Activated T-cell treated with anti-CD3 and anti-CD28 coated beads for 48 hours (primary cell): ENCODE results near the gene SLC35F5.
"Not testable (repeated sequence)": the region's sequence is repeated elsewhere in the genome, so short reads cannot be mapped to it uniquely, and the experiment has no call there.

ENCODE experiments used
- DNase-seq: peaks from one replicate; pipeline ENCODE4 v3.0.0-alpha.2; 2020; ENCODE audit warnings: low read depth

SLC35F5 gene

GRCh38 chr2:113697516-113697915 lies 58.9 kb downstream of the SLC35F5 start:
- DNase-seq: no peak

GRCh38 chr2:113694438-113694837 lies 62.0 kb downstream of the SLC35F5 start:
- no peak for DNase-seq

GRCh38 chr2:113692698-113693428 lies 63.6 kb downstream of the SLC35F5 start:
- no peak for DNase-seq

DNA sequence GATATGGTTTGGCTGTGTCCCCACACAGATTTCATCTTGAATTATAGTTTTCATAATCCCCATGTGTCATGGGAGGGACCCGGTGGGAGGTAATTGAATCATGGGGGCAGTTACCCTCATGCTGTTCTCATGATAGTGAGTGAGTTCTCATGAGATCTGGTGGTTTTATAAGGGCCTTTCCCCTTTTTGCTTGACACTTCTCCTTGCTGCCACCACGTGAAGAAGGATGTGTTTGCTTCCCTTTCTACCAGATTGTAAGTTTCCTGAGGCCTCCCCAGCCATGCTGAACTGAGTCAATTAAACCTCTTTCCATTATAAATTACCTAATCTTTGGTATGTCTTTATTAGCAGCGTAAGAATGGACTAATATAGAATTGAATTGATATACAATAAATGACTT lies 65.6 kb downstream of the SLC35F5 start:
- DNase-seq: not testable (repeated sequence)

- no peak for DNase-seq
These were observed 69.9 kb downstream of the SLC35F5 start for GRCh38 chr2:113686537-113686936.

- DNase-seq: no peak
These were observed 71.0 kb downstream of the SLC35F5 start for GRCh38 chr2:113685471-113685870.

DNA sequence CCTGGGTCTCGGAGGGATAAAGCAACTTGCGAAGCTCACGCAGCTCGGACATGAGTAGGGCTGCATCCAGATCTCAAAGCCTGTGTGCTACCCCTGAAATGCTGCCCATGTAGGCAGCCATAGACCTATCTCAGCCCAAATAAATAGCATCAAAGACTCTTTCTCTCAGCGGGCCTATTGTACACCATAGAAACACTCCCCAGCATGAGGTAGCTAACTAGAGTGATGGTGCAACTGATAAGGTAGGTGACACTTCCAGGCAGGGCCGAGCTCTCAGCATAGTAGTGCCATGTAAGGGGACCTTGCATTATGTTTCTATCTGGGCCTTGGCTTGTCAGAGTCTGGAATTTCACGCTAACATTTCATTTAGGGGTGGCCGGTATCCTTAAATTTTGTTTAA lies 77.0 kb downstream of the SLC35F5 start:
- DNase-seq: no peak

GRCh38 chr2:113677330-113677729 lies 79.1 kb downstream of the SLC35F5 start:
- DNase-seq: no peak

DNA sequence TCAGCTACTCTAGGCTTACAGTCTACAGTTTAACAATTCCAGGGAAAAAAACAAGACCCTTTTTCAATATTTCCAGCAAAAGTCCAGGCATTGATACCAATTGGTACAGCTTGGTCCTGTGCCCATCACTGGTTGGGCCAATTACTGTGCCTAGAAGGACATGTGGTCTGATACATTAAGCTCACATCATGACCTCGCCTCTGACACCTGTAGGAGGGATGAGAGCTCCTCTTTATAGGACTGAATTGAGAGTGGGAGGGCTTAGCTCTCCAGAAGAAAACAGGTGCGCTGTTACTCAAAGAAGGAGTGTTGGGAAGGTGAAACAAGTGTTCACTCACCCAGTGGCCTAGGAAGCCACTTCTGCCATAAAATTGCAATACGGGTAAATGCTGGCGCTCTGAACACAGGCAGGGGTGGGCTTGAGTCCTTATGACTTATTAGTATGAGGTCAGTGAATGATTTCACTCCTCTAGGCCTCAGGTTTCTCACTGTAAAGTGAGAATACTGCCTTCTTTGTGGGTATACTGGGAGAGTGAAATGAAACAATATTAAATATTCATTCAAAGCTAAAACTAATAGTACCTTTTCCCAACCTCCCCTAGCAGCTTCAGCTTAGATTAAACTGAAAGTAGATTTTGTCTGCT lies 79.7 kb downstream of the SLC35F5 start:
- no peak for DNase-seq

- no peak for DNase-seq
These were observed 80.6 kb downstream of the SLC35F5 start for GRCh38 chr2:113675875-113676274.

DNA sequence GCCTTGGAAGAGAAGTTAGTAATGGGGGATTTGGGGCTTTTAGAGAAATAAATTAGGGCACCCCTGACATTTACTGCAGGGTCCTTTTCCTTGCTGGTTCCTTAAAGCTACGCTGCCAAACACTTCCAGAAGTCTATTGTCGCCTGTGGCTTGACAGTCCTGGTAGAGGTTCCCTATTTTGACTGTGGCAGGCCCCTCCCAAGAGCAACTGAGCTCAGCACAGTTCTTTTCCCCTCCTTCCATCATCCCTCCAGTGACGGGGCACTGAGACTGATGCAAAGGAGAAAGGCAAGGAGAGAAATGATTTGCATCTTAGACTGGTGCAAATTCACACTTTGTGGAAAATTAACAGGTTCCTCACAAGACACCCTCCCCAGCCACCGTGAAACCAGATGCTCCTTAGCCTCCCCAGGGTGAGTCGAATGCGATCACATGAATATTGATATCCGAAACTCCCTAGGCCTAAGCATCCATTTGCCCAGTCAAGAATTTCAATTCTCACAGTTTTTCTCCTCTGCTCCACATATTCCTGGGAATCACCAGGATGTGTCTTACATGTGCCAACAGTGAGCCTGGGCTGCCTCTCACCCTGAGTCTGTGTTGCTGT lies 84.0 kb downstream of the SLC35F5 start:
- no peak for DNase-seq

DNA sequence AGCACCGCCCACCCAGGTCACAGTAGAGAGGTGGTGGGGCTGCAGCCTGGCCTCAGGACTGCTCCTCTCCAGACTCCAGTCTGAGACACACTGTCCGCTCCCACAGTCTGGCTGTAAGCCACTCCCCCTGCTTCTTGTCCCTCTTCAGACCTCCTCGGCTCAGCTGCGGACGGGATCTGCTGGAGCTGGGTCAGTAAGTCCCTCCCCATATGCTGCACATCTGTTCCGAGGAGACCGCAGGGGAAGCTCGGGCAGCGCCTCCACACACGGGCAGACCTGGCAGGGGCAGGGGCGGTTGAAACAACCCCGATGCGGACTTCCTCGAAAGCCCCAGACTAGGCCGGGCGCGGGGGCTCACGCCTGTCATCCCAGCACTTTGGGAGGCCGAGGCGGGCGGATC lies 87.4 kb downstream of the SLC35F5 start:
- not testable (repeated sequence) for DNase-seq

- not testable (repeated sequence) for DNase-seq
These were observed 91.5 kb downstream of the SLC35F5 start for GRCh38 chr2:113664761-113665533.

GRCh38 chr2:113663285-113664060 lies 93.0 kb downstream of the SLC35F5 start:
- not testable (repeated sequence) for DNase-seq
